Measurements from ENCODE around the gene FBXO8. TPM values are rescaled to one million over a fixed set of nuclear protein-coding genes. Genes with fewer than 3 reads are reported as not detected.

Gene FBXO8
- total RNA-seq, 1 experiment from 2014 or later = 8.9 TPM

DNA sequence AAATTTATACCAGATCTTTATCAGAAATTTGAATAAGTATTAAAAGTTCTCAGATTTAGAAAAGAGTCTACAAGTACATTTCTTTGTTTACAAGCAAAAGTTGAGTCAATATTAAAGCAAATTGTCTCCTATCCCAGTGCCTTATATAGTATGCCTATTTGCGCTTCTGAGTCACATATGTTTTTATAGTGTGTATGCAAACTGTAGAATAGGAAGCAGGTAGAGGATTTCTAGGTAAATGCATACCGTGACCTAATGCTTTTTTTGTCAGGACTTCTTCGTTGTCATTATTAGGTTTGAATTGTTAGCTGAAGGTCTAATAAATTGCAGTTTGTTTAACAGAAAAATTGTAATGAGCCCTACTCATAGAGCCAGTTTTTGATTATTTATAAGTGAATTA, 22.5 kb upstream of the FBXO8 start:
- no peaks in the 10 kb centered on the region for H3K79me2 ChIP-seq (ENCODE audit: insufficient read depth, low read length)
- peaks cover 0 to 18% (median 12%) of the 10 kb centered on the region in 3 experiments; a peak in 5 of 7 replicates for H3K36me3 Mint-ChIP-seq (ENCODE audit: insufficient read depth in 1 of 3, low read depth in 3 of 3)
- DNase-seq = no peak

More for the DNA sequence above, 22.5 kb upstream of the FBXO8 start:
- Histone ChIP-seq H4K8ac (replicated peaks; ENCODE audit: insufficient read length, low read depth, low read length) (no peak overlapping the region), H4K91ac (ENCODE audit: insufficient read length, low read depth, low read length) (no peak overlapping the region), H3T11ph (ENCODE audit: low read length) (no peak overlapping the region), H2AK5ac (ENCODE audit: insufficient read length, low read length) (no peak overlapping the region), H3K79me1 (ENCODE audit: insufficient read depth, low read depth, low read length, poor library complexity, severe bottlenecking) (no peaks in the 10 kb centered on the region), H3K9me3 (ENCODE audit: control insufficient read depth, low read depth, low read length) (no peaks in the 10 kb centered on the region), H3K4me1 (ENCODE audit: insufficient read depth, low read length) (no peaks in the 10 kb centered on the region), H2BK5ac (ENCODE audit: insufficient read length, low read length) (no peak overlapping the region), H3K14ac (ENCODE audit: insufficient read depth, low read length) (no peak overlapping the region), H3K4me2 (ENCODE audit: insufficient read depth, insufficient read length, low read length) (no peak overlapping the region), H3K23me2 (ENCODE audit: insufficient read length, low read depth, low read length, poor library complexity, severe bottlenecking) (no peaks in the 10 kb centered on the region), H2BK15ac (ENCODE audit: low read depth, low read length) (no peak overlapping the region), H3K9ac (ENCODE audit: extremely low read depth, insufficient read length, low read length) (no peak overlapping the region), H3K18ac (ENCODE audit: insufficient read length, low read depth, low read length) (no peak overlapping the region), H3K23ac (ENCODE audit: insufficient read length, low read depth, low read length) (no peak overlapping the region), H3K27me3 (ENCODE audit: insufficient read depth, low read length) (no peaks in the 10 kb centered on the region), H2AFZ (ENCODE audit: low read length) (no peak overlapping the region), H3K56ac (ENCODE audit: insufficient read length, low read depth, low read length) (no peak overlapping the region), H3K4ac (ENCODE audit: low read depth, low read length) (no peak overlapping the region), H2BK20ac (ENCODE audit: low read depth, low read length, poor library complexity, severe bottlenecking) (no peak overlapping the region), H2BK12ac (ENCODE audit: insufficient read length, low read depth, low read length) (no peak overlapping the region), H3K27ac (ENCODE audit: insufficient read length, low read depth, low read length) (no peak overlapping the region), H4K5ac (ENCODE audit: insufficient read length, low read depth, low read length) (no peak overlapping the region), H4K20me1 (ENCODE audit: control insufficient read depth, insufficient read depth, insufficient read length) (no peaks in the 10 kb centered on the region), H2BK120ac (ENCODE audit: low read depth, low read length, poor library complexity, severe bottlenecking) (no peak overlapping the region)
- WGBS (ENCODE audit: extremely low coverage, insufficient read length, low lambda C conversion rate) = no CpG with 5 or more reads among the region's 3 CpGs
- Mint-ChIP-seq H3K4me1 (no peaks in the 10 kb centered on the region), H3K27me3 (ENCODE audit: low read depth) (no peaks in the 10 kb centered on the region), H3K4me3 (no peak overlapping the region), H3K9me3 (no peaks in the 10 kb centered on the region), H3K27ac (no peak overlapping the region)
- TF ChIP-seq, protein P1, sequence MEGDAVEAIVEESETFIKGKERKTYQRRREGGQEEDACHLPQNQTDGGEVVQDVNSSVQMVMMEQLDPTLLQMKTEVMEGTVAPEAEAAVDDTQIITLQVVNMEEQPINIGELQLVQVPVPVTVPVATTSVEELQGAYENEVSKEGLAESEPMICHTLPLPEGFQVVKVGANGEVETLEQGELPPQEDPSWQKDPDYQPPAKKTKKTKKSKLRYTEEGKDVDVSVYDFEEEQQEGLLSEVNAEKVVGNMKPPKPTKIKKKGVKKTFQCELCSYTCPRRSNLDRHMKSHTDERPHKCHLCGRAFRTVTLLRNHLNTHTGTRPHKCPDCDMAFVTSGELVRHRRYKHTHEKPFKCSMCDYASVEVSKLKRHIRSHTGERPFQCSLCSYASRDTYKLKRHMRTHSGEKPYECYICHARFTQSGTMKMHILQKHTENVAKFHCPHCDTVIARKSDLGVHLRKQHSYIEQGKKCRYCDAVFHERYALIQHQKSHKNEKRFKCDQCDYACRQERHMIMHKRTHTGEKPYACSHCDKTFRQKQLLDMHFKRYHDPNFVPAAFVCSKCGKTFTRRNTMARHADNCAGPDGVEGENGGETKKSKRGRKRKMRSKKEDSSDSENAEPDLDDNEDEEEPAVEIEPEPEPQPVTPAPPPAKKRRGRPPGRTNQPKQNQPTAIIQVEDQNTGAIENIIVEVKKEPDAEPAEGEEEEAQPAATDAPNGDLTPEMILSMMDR (conservative IDR thresholded peaks at IDR 0.05) = no peak
